SK-N-MC (cell line): ENCODE results near the gene DTL.
"Not testable (repeated sequence)": the region's sequence is repeated elsewhere in the genome, so short reads cannot be mapped to it uniquely, and the experiment has no call there.

ENCODE experiments used
- DNase-seq: peaks from one replicate; pipeline ENCODE4 v3.0.0-alpha.2; 2011; ENCODE audit warnings: low read depth, low spot score
- H3K27ac ChIP-seq: fragments of 200-600 bp; sonication (generic); 2 replicates; pipeline ENCODE4 v1.5.1; 2016; ENCODE audit warnings: mixed run types
- H3K36me3 ChIP-seq: fragments of 200-600 bp; sonication (generic); 2 replicates; pipeline ENCODE4 v1.6.1; 2017; ENCODE audit warnings: antibody characterized with exemption, low read length, mixed read lengths; ENCODE audit not compliant: insufficient read depth
- H3K4me3 ChIP-seq: fragments of 200-600 bp; sonication (generic); 2 replicates; pipeline ENCODE4 v1.5.1; 2016
- H3K9ac ChIP-seq: fragments of 200-600 bp; sonication (generic); 2 replicates; pipeline ENCODE4 v1.8.0; 2017; ENCODE audit warnings: mixed run types, mixed read lengths; ENCODE audit not compliant: insufficient read length
- H3K9me3 ChIP-seq: fragments of 200-600 bp; sonication (generic); 2 replicates; pipeline ENCODE4 v1.6.1; 2017; ENCODE audit warnings: low read depth, mild to moderate bottlenecking, antibody characterized with exemption, low read length, moderate library complexity, mixed read lengths
- EZH2 ChIP-seq: fragments of 200-600 bp; sonication (generic); IDR thresholded peaks from one replicate; pipeline ENCODE4 v1.6.1; 2017; ENCODE audit warnings: antibody characterized with exemption
- FOXP2 ChIP-seq: optimal IDR thresholded peaks from 2 replicates; pipeline ENCODE3; 2011; ENCODE audit warnings: mild to moderate bottlenecking, moderate library complexity; ENCODE audit not compliant: insufficient read depth; ENCODE audit errors: extremely low read length, control extremely low read depth
- POLR2AphosphoS5 ChIP-seq: IDR thresholded peaks from 2 replicates; pipeline ENCODE4 v1.6.1; 2012; ENCODE audit warnings: mild to moderate bottlenecking, low read depth, low read length, borderline replicate concordance

DTL gene

GRCh38 chr1:212035123-212035834 lies at the start of gene DTL, which contains the start of gene INTS7:
DTL (plus strand) TSS chr1:212035748; CDS start chr1:212035891, 143 bp downstream.
INTS7 (minus strand) TSS chr1:212035557; CDS start chr1:212035437, 120 bp downstream.
- peaks cover 40% of the 10 kb centered on the region for H3K36me3 ChIP-seq
- H3K9ac ChIP-seq, result peak within 1 kb of the TSS; percentile 98
- DNase-seq, result peak; percentile 96
- peak within 1 kb of the TSS; percentile 78 for H3K4me3 ChIP-seq
- no peaks in the 10 kb centered on the region for H3K9me3 ChIP-seq
- no peak for TF ChIP-seq FOXP2
- peak; percentile 97 for TF ChIP-seq POLR2AphosphoS5
- peak within 1 kb of the TSS; percentile 94 for H3K27ac ChIP-seq

DNA sequence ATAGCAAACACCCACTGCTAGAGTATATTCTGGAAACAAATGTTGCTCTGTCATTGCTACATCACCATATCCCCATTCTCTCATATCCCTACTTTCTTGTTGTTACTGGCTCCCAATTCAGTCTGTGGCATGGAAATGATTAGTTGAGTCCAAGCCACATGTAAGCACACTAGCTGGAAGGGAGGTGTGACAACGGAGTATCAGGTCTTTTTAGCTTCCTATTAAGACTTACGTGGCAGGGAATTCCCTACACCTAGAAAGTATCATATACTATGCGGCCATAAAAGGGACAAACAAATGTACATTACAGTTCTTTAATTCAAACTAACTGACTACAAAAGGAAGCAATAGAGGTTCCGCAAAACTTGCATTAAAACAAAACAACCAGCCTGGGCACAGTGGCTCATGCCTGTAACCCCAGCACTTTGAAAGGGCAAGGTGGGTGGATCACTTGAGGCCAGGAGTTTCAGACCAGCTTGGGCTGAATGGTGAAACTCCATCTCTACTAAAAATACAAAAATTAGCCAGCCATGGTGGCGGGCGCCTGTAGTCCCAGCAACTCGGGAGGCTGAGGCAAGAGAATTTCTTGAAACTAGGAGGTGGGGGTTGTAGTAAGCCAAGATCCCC lies 48.8 kb upstream of the DTL start:
- DNase-seq, result no peak
- TF ChIP-seq EZH2 (no peak), POLR2AphosphoS5 (no peak), FOXP2 (no peak)
- peaks cover 40% of the 10 kb centered on the region for H3K36me3 ChIP-seq

GRCh38 chr1:211991695-211992094 lies 43.9 kb upstream of the DTL start:
- TF ChIP-seq POLR2AphosphoS5, result no peak
- no peak for TF ChIP-seq FOXP2
- no peak for TF ChIP-seq EZH2
- Histone ChIP-seq H3K4me3 (no peak overlapping the region), H3K9me3 (no peaks in the 10 kb centered on the region), H3K27ac (no peak overlapping the region), H3K36me3 (peaks cover 20% of the 10 kb centered on the region), H3K9ac (no peak overlapping the region)
- no peak for DNase-seq

More for the DNA sequence above, 48.8 kb upstream of the DTL start:
- Histone ChIP-seq H3K9ac (no peak overlapping the region), H3K27ac (no peak overlapping the region), H3K9me3 (no peaks in the 10 kb centered on the region), H3K4me3 (no peak overlapping the region)

DNA sequence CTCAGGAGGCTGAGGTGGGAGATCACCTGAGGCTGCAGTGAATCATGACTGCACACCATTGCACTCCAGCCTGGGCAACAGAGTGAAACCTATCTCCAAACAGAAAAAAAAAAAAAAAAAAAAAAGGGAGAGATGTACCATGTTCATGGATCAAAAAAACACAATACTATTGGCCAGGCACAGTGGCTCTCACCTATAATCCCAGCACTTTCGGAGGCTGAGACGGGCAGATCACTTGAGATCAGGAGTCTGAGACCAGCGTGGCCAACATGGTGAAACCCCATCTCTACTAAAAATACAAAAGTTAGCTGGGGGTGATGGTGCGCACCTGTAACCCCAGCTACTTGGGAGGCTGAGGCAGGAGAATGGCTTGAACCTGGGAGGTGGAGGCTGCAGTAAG lies 38.1 kb upstream of the DTL start:
- H3K4me3 ChIP-seq, result not testable (repeated sequence)

GRCh38 chr1:212002536-212002935 lies 33.0 kb upstream of the DTL start:
- Histone ChIP-seq H3K4me3 (no peak overlapping the region), H3K36me3 (peaks cover 47% of the 10 kb centered on the region), H3K9ac (no peak overlapping the region), H3K27ac (no peak overlapping the region), H3K9me3 (no peaks in the 10 kb centered on the region)
- TF ChIP-seq FOXP2 (no peak), EZH2 (no peak), POLR2AphosphoS5 (no peak)
- DNase-seq, result no peak

More for the DNA sequence above, 38.1 kb upstream of the DTL start:
- not testable (repeated sequence) for H3K9me3 ChIP-seq, H3K9ac ChIP-seq, DNase-seq, H3K27ac ChIP-seq
- peaks cover 31% of the 10 kb centered on the region for H3K36me3 ChIP-seq

GRCh38 chr1:212004895-212005608 lies 30.5 kb upstream of the DTL start:
- H3K36me3 ChIP-seq, result peaks cover 60% of the 10 kb centered on the region
- H3K9me3 ChIP-seq, result no peaks in the 10 kb centered on the region
- DNase-seq, result no peak
- TF ChIP-seq FOXP2 (no peak), POLR2AphosphoS5 (no peak), EZH2 (no peak)
- no peak overlapping the region for H3K9ac ChIP-seq
- H3K27ac ChIP-seq, result no peak overlapping the region
- H3K4me3 ChIP-seq, result no peak overlapping the region

DNA sequence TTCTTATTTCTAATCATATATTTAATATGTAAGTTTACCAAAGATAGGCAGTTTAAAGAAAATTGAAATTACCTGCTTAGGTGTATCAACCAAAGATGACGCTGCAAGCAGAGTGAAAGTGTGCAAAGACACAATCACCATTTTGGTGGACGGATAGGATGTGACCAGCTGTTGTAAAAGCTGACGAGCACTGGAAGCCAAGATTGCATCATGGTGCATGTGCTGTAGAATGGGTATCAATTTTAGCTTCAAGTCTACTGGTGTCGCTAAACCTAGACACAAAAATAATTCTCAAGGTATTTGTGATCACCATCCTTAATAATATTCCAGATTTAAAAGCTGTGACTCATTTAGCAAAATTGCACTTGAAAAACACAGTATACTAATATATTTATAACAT lies 28.4 kb upstream of the DTL start:
- Histone ChIP-seq H3K36me3 (peaks cover 66% of the 10 kb centered on the region), H3K4me3 (no peak overlapping the region), H3K27ac (no peak overlapping the region), H3K9ac (no peak overlapping the region), H3K9me3 (no peaks in the 10 kb centered on the region)
- DNase-seq, result no peak
- no peak for TF ChIP-seq FOXP2
- TF ChIP-seq EZH2, result no peak
- TF ChIP-seq POLR2AphosphoS5, result no peak

DNA sequence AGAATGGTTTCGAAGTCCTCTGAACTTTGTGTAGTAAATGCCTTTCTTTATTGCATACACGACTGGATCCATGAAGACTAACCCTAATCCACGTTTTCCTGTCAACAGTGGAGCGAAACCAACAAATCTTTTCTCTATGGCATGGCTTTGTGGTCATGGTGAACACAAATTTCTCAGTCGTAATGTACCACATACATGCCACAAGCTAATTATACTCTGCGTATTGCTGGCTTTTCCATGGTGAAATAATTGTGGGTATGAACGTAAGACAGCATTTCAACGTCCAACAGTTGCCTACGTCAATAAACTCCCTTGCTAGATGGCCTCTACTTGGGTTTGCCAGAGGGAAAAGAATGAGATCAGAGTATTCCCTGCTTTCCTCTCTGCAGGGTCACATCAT lies 27.7 kb upstream of the DTL start:
- H3K36me3 ChIP-seq, result peaks cover 69% of the 10 kb centered on the region
- TF ChIP-seq FOXP2, result no peak
- no peak for TF ChIP-seq EZH2
- no peak for TF ChIP-seq POLR2AphosphoS5
- DNase-seq, result no peak
- no peak overlapping the region for H3K9ac ChIP-seq
- H3K27ac ChIP-seq, result no peak overlapping the region
- no peak overlapping the region for H3K4me3 ChIP-seq
- no peaks in the 10 kb centered on the region for H3K9me3 ChIP-seq
